ENCODE results near the gene KRTAP10-12.

GRCh38 chr21:44650973-44651675 lies 45.8 kb upstream of the KRTAP10-12 start:
- TF ChIP-seq, protein P1, sequence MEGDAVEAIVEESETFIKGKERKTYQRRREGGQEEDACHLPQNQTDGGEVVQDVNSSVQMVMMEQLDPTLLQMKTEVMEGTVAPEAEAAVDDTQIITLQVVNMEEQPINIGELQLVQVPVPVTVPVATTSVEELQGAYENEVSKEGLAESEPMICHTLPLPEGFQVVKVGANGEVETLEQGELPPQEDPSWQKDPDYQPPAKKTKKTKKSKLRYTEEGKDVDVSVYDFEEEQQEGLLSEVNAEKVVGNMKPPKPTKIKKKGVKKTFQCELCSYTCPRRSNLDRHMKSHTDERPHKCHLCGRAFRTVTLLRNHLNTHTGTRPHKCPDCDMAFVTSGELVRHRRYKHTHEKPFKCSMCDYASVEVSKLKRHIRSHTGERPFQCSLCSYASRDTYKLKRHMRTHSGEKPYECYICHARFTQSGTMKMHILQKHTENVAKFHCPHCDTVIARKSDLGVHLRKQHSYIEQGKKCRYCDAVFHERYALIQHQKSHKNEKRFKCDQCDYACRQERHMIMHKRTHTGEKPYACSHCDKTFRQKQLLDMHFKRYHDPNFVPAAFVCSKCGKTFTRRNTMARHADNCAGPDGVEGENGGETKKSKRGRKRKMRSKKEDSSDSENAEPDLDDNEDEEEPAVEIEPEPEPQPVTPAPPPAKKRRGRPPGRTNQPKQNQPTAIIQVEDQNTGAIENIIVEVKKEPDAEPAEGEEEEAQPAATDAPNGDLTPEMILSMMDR (IDR thresholded peaks at IDR 0.05), result no peak
- TF ChIP-seq POLR2AphosphoS5 (IDR thresholded peaks at IDR 0.05), result no peak

Data from breast epithelium (tissue), 3 donors.